ENCODE data around the gene BET1. TPM values are rescaled to one million over a fixed set of nuclear protein-coding genes. Genes with fewer than 3 reads are reported as not detected.
A peak's percentile ranks its signal among the peaks of the same experiment; 100 is the strongest.

Gene BET1
- total RNA-seq, 2 experiments from 2014 or later: 14.3 to 31.6 TPM

GRCh38 chr7:94022550-94022949 lies 18.4 kb upstream of the BET1 start:
- no peak overlapping the region for H3K4me3 ChIP-seq (ENCODE audit: low read depth, low read length, poor library complexity, severe bottlenecking)
- ChIA-PET CTCF (ENCODE audit: unreplicated experiment) (no interaction called here), POLR2A (interaction anchor here (2.3 kb wide), 1 partner anchor 11 kb away, joined by 8 read pairs; no protein-coding TSS in a partner anchor)
- no peak overlapping the region for H3K4me2 ChIP-seq (ENCODE audit: low read length)
- H3K36me3 ChIP-seq (ENCODE audit: insufficient read depth, low read length): no peaks in the 10 kb centered on the region
- H3K9me2 ChIP-seq (ENCODE audit: insufficient read depth, low read length): no peaks in the 10 kb centered on the region
- H3K9me3 ChIP-seq (ENCODE audit: low read length): no peaks in the 10 kb centered on the region
- no TSS peak for BruUV-seq (replicated peaks)
- TF ChIP-seq CTCF (conservative IDR thresholded peaks at IDR 0.05; ENCODE audit: low read length) (no peak), EZH2phosphoT487 (IDR thresholded peaks at IDR 0.05; ENCODE audit: borderline replicate concordance, low read depth, low read length) (no peak)
- no peak overlapping the region for H3K27ac ChIP-seq (ENCODE audit: low read depth, low read length, poor library complexity, severe bottlenecking)
- H3K4me1 ChIP-seq (ENCODE audit: insufficient read depth, low read length, poor library complexity, severe bottlenecking): peaks cover 6% of the 10 kb centered on the region
- no peaks in the 10 kb centered on the region for H3K79me2 ChIP-seq (ENCODE audit: insufficient read depth, low read depth, low read length)
- intact Hi-C loops (cut with micrococcal nuclease; ENCODE audit: unreplicated experiment): no loop called here
- no peaks in the 10 kb centered on the region for H4K20me1 ChIP-seq (ENCODE audit: insufficient read depth, low read length)
- peak overlapping the region; percentile 82 for H2AFZ ChIP-seq (ENCODE audit: low read length)
- no peak for DNase-seq (ENCODE audit: low spot score)

GRCh38 chr7:94016786-94017185 lies 12.6 kb upstream of the BET1 start:
- BruUV-seq (replicated peaks): no TSS peak
- Histone ChIP-seq H3K36me3 (ENCODE audit: insufficient read depth, low read length) (no peaks in the 10 kb centered on the region), H3K4me2 (ENCODE audit: low read length) (no peak overlapping the region), H3K4me3 (ENCODE audit: low read depth, low read length, poor library complexity, severe bottlenecking) (no peak overlapping the region), H3K79me2 (ENCODE audit: insufficient read depth, low read depth, low read length) (no peaks in the 10 kb centered on the region), H3K9me3 (ENCODE audit: low read length) (no peaks in the 10 kb centered on the region), H3K4me1 (ENCODE audit: insufficient read depth, low read length, poor library complexity, severe bottlenecking) (no peaks in the 10 kb centered on the region), H2AFZ (ENCODE audit: low read length) (no peak overlapping the region), H3K27ac (ENCODE audit: low read depth, low read length, poor library complexity, severe bottlenecking) (no peak overlapping the region), H4K20me1 (ENCODE audit: insufficient read depth, low read length) (no peaks in the 10 kb centered on the region), H3K9me2 (ENCODE audit: insufficient read depth, low read length) (no peaks in the 10 kb centered on the region)
- TF ChIP-seq EZH2phosphoT487 (IDR thresholded peaks at IDR 0.05; ENCODE audit: borderline replicate concordance, low read depth, low read length): no peak
- TF ChIP-seq CTCF (conservative IDR thresholded peaks at IDR 0.05; ENCODE audit: low read length): no peak
- ChIA-PET POLR2A (interaction anchor here (0.7 to 1.4 kb wide), 5 partner anchors 18 to 145 kb away, joined by 3 to 5 read pairs (median 4); no protein-coding TSS in a partner anchor), CTCF (ENCODE audit: unreplicated experiment) (no interaction called here)
- DNase-seq (ENCODE audit: low spot score): no peak
- intact Hi-C loops (cut with micrococcal nuclease; ENCODE audit: unreplicated experiment): no loop called here

- intact Hi-C loops (cut with micrococcal nuclease; ENCODE audit: unreplicated experiment): no loop called here
- Histone ChIP-seq H3K9me2 (ENCODE audit: insufficient read depth, low read length) (no peaks in the 10 kb centered on the region), H3K4me1 (ENCODE audit: insufficient read depth, low read length, poor library complexity, severe bottlenecking) (no peaks in the 10 kb centered on the region), H3K36me3 (ENCODE audit: insufficient read depth, low read length) (no peaks in the 10 kb centered on the region), H3K4me2 (ENCODE audit: low read length) (no peak overlapping the region), H2AFZ (ENCODE audit: low read length) (no peak overlapping the region), H3K79me2 (ENCODE audit: insufficient read depth, low read depth, low read length) (no peaks in the 10 kb centered on the region), H3K27ac (ENCODE audit: low read depth, low read length, poor library complexity, severe bottlenecking) (no peak overlapping the region), H4K20me1 (ENCODE audit: insufficient read depth, low read length) (no peaks in the 10 kb centered on the region), H3K9me3 (ENCODE audit: low read length) (no peaks in the 10 kb centered on the region), H3K4me3 (ENCODE audit: low read depth, low read length, poor library complexity, severe bottlenecking) (no peak overlapping the region)
- DNase-seq (ENCODE audit: low spot score): no peak
- BruUV-seq (replicated peaks): no TSS peak
- POLR2A ChIA-PET: no interaction called here
- CTCF ChIA-PET (ENCODE audit: unreplicated experiment): no interaction called here
- no peak for TF ChIP-seq CTCF (conservative IDR thresholded peaks at IDR 0.05; ENCODE audit: low read length)
- TF ChIP-seq EZH2phosphoT487 (IDR thresholded peaks at IDR 0.05; ENCODE audit: borderline replicate concordance, low read depth, low read length): no peak
Observed at GRCh38 chr7:94015538-94015937, 11.4 kb upstream of the BET1 start.

Measured in OCI-LY7 (cell line).